Smooth muscle cell (in vitro differentiated cells): ENCODE measurements around the gene MCF2L2. TPM values are rescaled to one million over a fixed set of nuclear protein-coding genes. Genes with fewer than 3 reads are reported as not detected.

Experiments used
- DNase-seq: peaks from one replicate; lab custom pipeline; 2025; ENCODE audit not compliant: unreplicated experiment; lab: John Stamatoyannopoulos, UW
- H2AFZ ChIP-seq: fragments of 200-600 bp; sonication (generic); 2 replicates; pipeline ENCODE4 v1.6.0; 2016; ENCODE audit warnings: antibody characterized with exemption, low read depth, mild to moderate bottlenecking
- H3F3A ChIP-seq: fragments of 200-600 bp; sonication (generic); 2 replicates; pipeline ENCODE4 v1.6.0; 2017; ENCODE audit warnings: antibody characterized with exemption, low read depth
- H3K27ac ChIP-seq: fragments of 200-600 bp; sonication (generic); 2 replicates; pipeline ENCODE4 v1.5.1; 2016; ENCODE audit warnings: low read depth, mild to moderate bottlenecking
- H3K27me3 ChIP-seq: fragments of 200-600 bp; sonication (generic); 2 replicates; pipeline ENCODE4 v1.6.1; 2016; ENCODE audit warnings: low read depth, mild to moderate bottlenecking
- H3K36me3 ChIP-seq: fragments of 200-600 bp; sonication (generic); 2 replicates; pipeline ENCODE4 v1.5.1; 2016; ENCODE audit warnings: low read depth
- H3K4me1 ChIP-seq: fragments of 200-600 bp; sonication (generic); 2 replicates; pipeline ENCODE4 v1.5.1; 2016; ENCODE audit warnings: low read depth
- H3K4me2 ChIP-seq: fragments of 200-600 bp; sonication (generic); 2 replicates; pipeline ENCODE4 v1.6.0; 2016; ENCODE audit warnings: mild to moderate bottlenecking
- H3K4me3 ChIP-seq: fragments of 200-600 bp; sonication (generic); 2 replicates; pipeline ENCODE4 v1.5.1; 2016; ENCODE audit warnings: mild to moderate bottlenecking
- H3K79me2 ChIP-seq: fragments of 200-600 bp; sonication (generic); 2 replicates; pipeline ENCODE4 v1.6.0; 2016; ENCODE audit warnings: low read depth, mild to moderate bottlenecking
- H3K9ac ChIP-seq: fragments of 200-600 bp; sonication (generic); 2 replicates; pipeline ENCODE4 v1.6.0; 2016; ENCODE audit warnings: low read depth
- H3K9me3 ChIP-seq: fragments of 200-600 bp; sonication (generic); replicated peaks from 2 replicates; pipeline ENCODE4 v1.5.1; 2016; ENCODE audit warnings: low read depth
- H4K20me1 ChIP-seq: fragments of 200-600 bp; sonication (generic); 2 replicates; pipeline ENCODE4 v1.6.0; 2016; ENCODE audit warnings: low read depth
- CTCF ChIP-seq: fragments of 200-600 bp; sonication (generic); IDR thresholded peaks from 2 replicates; pipeline ENCODE4 v1.5.1; 2017; ENCODE audit warnings: borderline replicate concordance, mild to moderate bottlenecking, antibody characterized with exemption; ENCODE audit not compliant: insufficient read depth, poor library complexity, severe bottlenecking
- WGBS: methylation state at CpG from one replicate; pipeline ENCODE4 v1.1.7; 2016; ENCODE audit warnings: low lambda C conversion rate; 5-methylcytosine and 5-hydroxymethylcytosine counted together
- polyA plus RNA-seq: library from polyadenylated mRNA; unstranded; fragments of >200 nt; fragmentation: Nextera tagmentation; extraction: Ambion mirVana; gene quantifications from 2 replicates; pipeline ENCODE4 v1.2.1, GENCODE V29; 2016
- total RNA-seq: library from RNA; depleted of rRNA; stranded (reverse); fragments of >200 nt; gene quantifications from 2 replicates; pipeline ENCODE4 v1.2.3, GENCODE V29; 2014

Gene MCF2L2
- total and polyA plus RNA-seq, 2 experiments from 2014 or later: 0.09 TPM; not detected in 1

GRCh38 chr3:183222631-183223235 is 205.7 kb downstream of the MCF2L2 start:
- Histone ChIP-seq H3F3A (no peaks in the 10 kb centered on the region), H3K4me3 (no peak overlapping the region), H3K27ac (no peak overlapping the region), H3K36me3 (no peaks in the 10 kb centered on the region), H3K9ac (no peak overlapping the region), H4K20me1 (no peaks in the 10 kb centered on the region), H3K4me1 (no peaks in the 10 kb centered on the region), H3K4me2 (no peak overlapping the region), H2AFZ (no peak overlapping the region), H3K79me2 (no peaks in the 10 kb centered on the region), H3K9me3 (no peaks in the 10 kb centered on the region), H3K27me3 (no peaks in the 10 kb centered on the region)
- 87% methylated on average over 3 of the region's 3 CpGs for WGBS
- TF ChIP-seq CTCF: no peak
- DNase-seq: no peak

GRCh38 chr3:183220828-183221227 is 207.6 kb downstream of the MCF2L2 start:
- Histone ChIP-seq H3K27ac (no peak overlapping the region), H3K9ac (no peak overlapping the region)

GRCh38 chr3:183218826-183219225 is 209.6 kb downstream of the MCF2L2 start:
- Histone ChIP-seq H3K9me3 (no peaks in the 10 kb centered on the region), H2AFZ (no peak overlapping the region), H3K27ac (no peak overlapping the region), H3K36me3 (no peaks in the 10 kb centered on the region), H3K4me3 (no peak overlapping the region), H3K4me2 (no peak overlapping the region), H3K79me2 (no peaks in the 10 kb centered on the region), H3K27me3 (no peaks in the 10 kb centered on the region), H3K9ac (no peak overlapping the region), H4K20me1 (no peaks in the 10 kb centered on the region), H3F3A (no peaks in the 10 kb centered on the region), H3K4me1 (no peaks in the 10 kb centered on the region)
- WGBS: 97% methylated on average over 2 of the region's 2 CpGs
- no peak for TF ChIP-seq CTCF
- DNase-seq: no peak

More at GRCh38 chr3:183220828-183221227, 207.6 kb downstream of the MCF2L2 start:
- TF ChIP-seq CTCF: no peak
- H3K27me3 ChIP-seq: no peaks in the 10 kb centered on the region
- H2AFZ ChIP-seq: no peak overlapping the region
- no peaks in the 10 kb centered on the region for H3K4me1 ChIP-seq
- H3K79me2 ChIP-seq: no peaks in the 10 kb centered on the region
- 72% methylated on average over 5 of the region's 5 CpGs for WGBS
- no peak overlapping the region for H3K4me3 ChIP-seq
- H3K9me3 ChIP-seq: no peaks in the 10 kb centered on the region
- no peak for DNase-seq
- no peak overlapping the region for H3K4me2 ChIP-seq
- H3F3A ChIP-seq: no peaks in the 10 kb centered on the region
- H4K20me1 ChIP-seq: no peaks in the 10 kb centered on the region
- H3K36me3 ChIP-seq: no peaks in the 10 kb centered on the region

- DNase-seq: no peak
- Histone ChIP-seq H3K4me1 (no peaks in the 10 kb centered on the region), H3K27ac (no peak overlapping the region), H3K9me3 (no peaks in the 10 kb centered on the region), H3K79me2 (no peaks in the 10 kb centered on the region), H3K4me3 (no peak overlapping the region), H3K27me3 (no peaks in the 10 kb centered on the region), H3K4me2 (no peak overlapping the region), H3K36me3 (no peaks in the 10 kb centered on the region), H2AFZ (no peak overlapping the region), H3F3A (no peaks in the 10 kb centered on the region), H3K9ac (no peak overlapping the region), H4K20me1 (no peaks in the 10 kb centered on the region)
- WGBS: 92% methylated on average over 9 of the region's 9 CpGs
- no peak for TF ChIP-seq CTCF
Measured at GRCh38 chr3:183217548-183218332, 210.7 kb downstream of the MCF2L2 start.
